ENCODE measurements around the gene ALDH16A1.

DNA sequence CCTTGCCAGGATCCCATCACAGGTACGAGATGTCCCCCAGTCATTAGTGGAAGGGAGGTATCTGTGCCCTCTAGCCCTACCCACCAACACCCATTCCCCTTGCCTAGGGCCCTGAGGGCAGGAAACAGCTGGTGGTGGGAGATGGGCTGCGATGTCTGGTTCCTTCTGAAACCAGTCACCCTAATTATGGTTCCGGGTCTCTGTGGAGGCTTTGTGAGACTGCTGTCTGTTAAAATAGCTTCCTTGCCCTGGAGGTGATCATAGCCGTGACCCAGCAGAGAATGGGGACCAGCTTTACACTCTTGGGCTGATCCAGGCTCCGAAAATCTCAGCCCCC is 5.5 kb downstream of the ALDH16A1 start:
- TF ChIP-seq, protein P1, sequence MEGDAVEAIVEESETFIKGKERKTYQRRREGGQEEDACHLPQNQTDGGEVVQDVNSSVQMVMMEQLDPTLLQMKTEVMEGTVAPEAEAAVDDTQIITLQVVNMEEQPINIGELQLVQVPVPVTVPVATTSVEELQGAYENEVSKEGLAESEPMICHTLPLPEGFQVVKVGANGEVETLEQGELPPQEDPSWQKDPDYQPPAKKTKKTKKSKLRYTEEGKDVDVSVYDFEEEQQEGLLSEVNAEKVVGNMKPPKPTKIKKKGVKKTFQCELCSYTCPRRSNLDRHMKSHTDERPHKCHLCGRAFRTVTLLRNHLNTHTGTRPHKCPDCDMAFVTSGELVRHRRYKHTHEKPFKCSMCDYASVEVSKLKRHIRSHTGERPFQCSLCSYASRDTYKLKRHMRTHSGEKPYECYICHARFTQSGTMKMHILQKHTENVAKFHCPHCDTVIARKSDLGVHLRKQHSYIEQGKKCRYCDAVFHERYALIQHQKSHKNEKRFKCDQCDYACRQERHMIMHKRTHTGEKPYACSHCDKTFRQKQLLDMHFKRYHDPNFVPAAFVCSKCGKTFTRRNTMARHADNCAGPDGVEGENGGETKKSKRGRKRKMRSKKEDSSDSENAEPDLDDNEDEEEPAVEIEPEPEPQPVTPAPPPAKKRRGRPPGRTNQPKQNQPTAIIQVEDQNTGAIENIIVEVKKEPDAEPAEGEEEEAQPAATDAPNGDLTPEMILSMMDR (IDR thresholded peaks at IDR 0.05), result no peak
- TF ChIP-seq POLR2A (IDR thresholded peaks at IDR 0.05), result no peak

All from heart left ventricle (tissue), 13 donors.